ENCODE measurements around the gene ARHGAP15.

The ARHGAP15 gene

GRCh38 chr2:143702931-143703330, 573.7 kb downstream of the ARHGAP15 start:
- H2AFZ ChIP-seq (ENCODE audit: low read depth, low read length, severe bottlenecking), result no peak overlapping the region
- H3K36me3 ChIP-seq (ENCODE audit: low read length), result no peaks in the 10 kb centered on the region; the same call in 1 of the 2 replicates
- no peak for TF ChIP-seq EZH2phosphoT487 (conservative IDR thresholded peaks at IDR 0.05; ENCODE audit: low read length)
- TF ChIP-seq CTCF (IDR thresholded peaks at IDR 0.05; ENCODE audit: insufficient read depth, low read length, poor library complexity, severe bottlenecking), result no peak
- no peaks in the 10 kb centered on the region for H3K79me2 ChIP-seq (ENCODE audit: insufficient read depth, low read length)
- no peaks in the 10 kb centered on the region for H3K27me3 ChIP-seq (ENCODE audit: low read length)
- no peaks in the 10 kb centered on the region for H3F3A ChIP-seq (ENCODE audit: insufficient read depth)
- H3K9me3 ChIP-seq (ENCODE audit: insufficient read depth, low read length), result no peaks in the 10 kb centered on the region
- no peak overlapping the region for H3K9ac ChIP-seq (ENCODE audit: low read length)
- no peaks in the 10 kb centered on the region for H4K20me1 ChIP-seq (ENCODE audit: low read depth, low read length)
- no peak overlapping the region for H3K27ac ChIP-seq (ENCODE audit: low read depth, low read length)
- no peak overlapping the region for H3K4me3 ChIP-seq (ENCODE audit: insufficient read depth, low read length, poor library complexity, severe bottlenecking)
- no peak overlapping the region for H3K4me2 ChIP-seq (ENCODE audit: low read depth, low read length, poor library complexity, severe bottlenecking)
- H3K9me2 ChIP-seq (replicated peaks; ENCODE audit: insufficient read depth, low read length), result no peaks in the 10 kb centered on the region

- no peaks in the 10 kb centered on the region; the same call in 1 of the 2 replicates for H3K36me3 ChIP-seq (ENCODE audit: low read length)
- no peaks in the 10 kb centered on the region for H4K20me1 ChIP-seq (ENCODE audit: low read depth, low read length)
- H3K79me2 ChIP-seq (ENCODE audit: insufficient read depth, low read length), result no peaks in the 10 kb centered on the region
- H3K27me3 ChIP-seq (ENCODE audit: low read length), result no peaks in the 10 kb centered on the region
- no peak overlapping the region for H2AFZ ChIP-seq (ENCODE audit: low read depth, low read length, severe bottlenecking)
- no peaks in the 10 kb centered on the region for H3F3A ChIP-seq (ENCODE audit: insufficient read depth)
- no peak overlapping the region for H3K9ac ChIP-seq (ENCODE audit: low read length)
- H3K4me2 ChIP-seq (ENCODE audit: low read depth, low read length, poor library complexity, severe bottlenecking), result no peak overlapping the region
- no peak overlapping the region for H3K4me3 ChIP-seq (ENCODE audit: insufficient read depth, low read length, poor library complexity, severe bottlenecking)
- TF ChIP-seq CTCF (IDR thresholded peaks at IDR 0.05; ENCODE audit: insufficient read depth, low read length, poor library complexity, severe bottlenecking) (no peak), EZH2phosphoT487 (conservative IDR thresholded peaks at IDR 0.05; ENCODE audit: low read length) (no peak)
- no peaks in the 10 kb centered on the region for H3K9me3 ChIP-seq (ENCODE audit: insufficient read depth, low read length)
- no peak overlapping the region for H3K27ac ChIP-seq (ENCODE audit: low read depth, low read length)
- H3K9me2 ChIP-seq (replicated peaks; ENCODE audit: insufficient read depth, low read length), result no peaks in the 10 kb centered on the region
Observed at GRCh38 chr2:143704451-143705106, 575.4 kb downstream of the ARHGAP15 start.

- H3K9me3 ChIP-seq (ENCODE audit: insufficient read depth, low read length), result no peaks in the 10 kb centered on the region
- H3K9me2 ChIP-seq (replicated peaks; ENCODE audit: insufficient read depth, low read length), result no peaks in the 10 kb centered on the region
- H3K27me3 ChIP-seq (ENCODE audit: low read length), result no peaks in the 10 kb centered on the region
- H2AFZ ChIP-seq (ENCODE audit: low read depth, low read length, severe bottlenecking), result no peak overlapping the region
- no peaks in the 10 kb centered on the region for H4K20me1 ChIP-seq (ENCODE audit: low read depth, low read length)
- H3K79me2 ChIP-seq (ENCODE audit: insufficient read depth, low read length), result no peaks in the 10 kb centered on the region
- H3K36me3 ChIP-seq (ENCODE audit: low read length), result no peaks in the 10 kb centered on the region; the same call in 1 of the 2 replicates
- H3F3A ChIP-seq (ENCODE audit: insufficient read depth), result no peaks in the 10 kb centered on the region
- H3K4me3 ChIP-seq (ENCODE audit: insufficient read depth, low read length, poor library complexity, severe bottlenecking), result no peak overlapping the region
- H3K27ac ChIP-seq (ENCODE audit: low read depth, low read length), result no peak overlapping the region
- H3K9ac ChIP-seq (ENCODE audit: low read length), result no peak overlapping the region
- no peak for TF ChIP-seq EZH2phosphoT487 (conservative IDR thresholded peaks at IDR 0.05; ENCODE audit: low read length)
- no peak for TF ChIP-seq CTCF (IDR thresholded peaks at IDR 0.05; ENCODE audit: insufficient read depth, low read length, poor library complexity, severe bottlenecking)
- H3K4me2 ChIP-seq (ENCODE audit: low read depth, low read length, poor library complexity, severe bottlenecking), result no peak overlapping the region
Observed at GRCh38 chr2:143705108-143705707, 576.0 kb downstream of the ARHGAP15 start.

All from SU-DHL-6 (cell line).